ENCODE data around the gene SFN.
"Not testable (repeated sequence)": the region's sequence is repeated elsewhere in the genome, so short reads cannot be mapped to it uniquely, and the experiment has no call there.

Gene SFN

GRCh38 chr1:26873097-26873496 lies 10.1 kb downstream of the SFN start:
- not testable (repeated sequence) for DNase-seq

GRCh38 chr1:26874896-26875295 lies 11.9 kb downstream of the SFN start:
- no peak for DNase-seq

- no peak for DNase-seq
Measured at GRCh38 chr1:26877326-26877725, 14.4 kb downstream of the SFN start.

GRCh38 chr1:26879793-26880192 lies 16.8 kb downstream of the SFN start:
- no peak for DNase-seq

- not testable (repeated sequence) for DNase-seq
Measured at GRCh38 chr1:26881611-26882010, 18.7 kb downstream of the SFN start.

- no peak for DNase-seq
Measured at GRCh38 chr1:26882696-26883463, 19.9 kb downstream of the SFN start.

- DNase-seq: no peak
Measured at GRCh38 chr1:26887125-26887524, 24.2 kb downstream of the SFN start.

- no peak for DNase-seq
Measured at GRCh38 chr1:26888231-26888630, 25.3 kb downstream of the SFN start.

- peak; percentile 33 to 40 for DNase-seq
Measured at GRCh38 chr1:26889551-26890466, 26.9 kb downstream of the SFN start, which contains the start of gene GPN2. GPN2 (minus strand) TSS chr1:26890283; CDS start chr1:26890096, 187 bp downstream.

GRCh38 chr1:26890467-26890796 lies 27.5 kb downstream of the SFN start:
- no peak for DNase-seq

- DNase-seq: no peak
Measured at GRCh38 chr1:26894263-26894662, 31.3 kb downstream of the SFN start.

GRCh38 chr1:26897351-26897750 lies 34.4 kb downstream of the SFN start:
- DNase-seq: no peak

- peak in 1 of 2 experiments; percentile 53 for DNase-seq
Measured at GRCh38 chr1:26900001-26900814, 37.3 kb downstream of the SFN start, which contains the start of gene GPATCH3. GPATCH3 (minus strand) TSS chr1:26900467; CDS start chr1:26900442, 25 bp downstream.

- DNase-seq: no peak
Measured at GRCh38 chr1:26900815-26901511, 38.0 kb downstream of the SFN start.

- DNase-seq: no peak
Measured at GRCh38 chr1:26907071-26907917, 44.3 kb downstream of the SFN start.

GRCh38 chr1:26909951-26910342 lies 47.0 kb downstream of the SFN start:
- DNase-seq: no peak

- no peak for DNase-seq
Measured at GRCh38 chr1:26910343-26911160, 47.6 kb downstream of the SFN start.

GRCh38 chr1:26911399-26912146 lies 48.6 kb downstream of the SFN start:
- DNase-seq: no peak

GRCh38 chr1:26912147-26912490 lies 49.2 kb downstream of the SFN start:
- DNase-seq: no peak

- DNase-seq: no peak
Measured at GRCh38 chr1:26913389-26913753, 50.4 kb downstream of the SFN start.
